ENCODE results near the gene WEE1.
"Not testable (repeated sequence)": the region's sequence is repeated elsewhere in the genome, so short reads cannot be mapped to it uniquely, and the experiment has no call there.

The WEE1 gene

GRCh38 chr11:9600644-9601036 is 27.2 kb downstream of the WEE1 start:
- no peak for DNase-seq

GRCh38 chr11:9601037-9601875 is 27.8 kb downstream of the WEE1 start:
- peak; percentile 20 for DNase-seq

GRCh38 chr11:9601876-9602199 is 28.4 kb downstream of the WEE1 start:
- no peak for DNase-seq

GRCh38 chr11:9603214-9603613 is 29.7 kb downstream of the WEE1 start:
- DNase-seq = not testable (repeated sequence)

- DNase-seq = no peak
These were observed 30.7 kb downstream of the WEE1 start for GRCh38 chr11:9604134-9604533.

GRCh38 chr11:9605742-9606141 is 32.3 kb downstream of the WEE1 start:
- DNase-seq = no peak

- DNase-seq = no peak
These were observed 33.5 kb downstream of the WEE1 start for GRCh38 chr11:9606809-9607510.

GRCh38 chr11:9607511-9607899 is 34.0 kb downstream of the WEE1 start:
- DNase-seq = no peak

GRCh38 chr11:9609002-9609759 is 35.7 kb downstream of the WEE1 start:
- DNase-seq = no peak

- DNase-seq = peak; percentile 69
These were observed 36.4 kb downstream of the WEE1 start for GRCh38 chr11:9609841-9610240.

GRCh38 chr11:9613118-9613829 is 39.8 kb downstream of the WEE1 start:
- DNase-seq = peak; percentile 95

- peak; percentile 92 for DNase-seq
These were observed 40.6 kb downstream of the WEE1 start for GRCh38 chr11:9613830-9614762.

GRCh38 chr11:9615031-9615451 is 41.6 kb downstream of the WEE1 start:
- no peak for DNase-seq

GRCh38 chr11:9616042-9616675 is 42.7 kb downstream of the WEE1 start:
- DNase-seq = no peak

- DNase-seq = no peak
These were observed 43.4 kb downstream of the WEE1 start for GRCh38 chr11:9616858-9617257.

GRCh38 chr11:9617940-9618339 is 44.5 kb downstream of the WEE1 start:
- no peak for DNase-seq

- no peak for DNase-seq
These were observed 45.5 kb downstream of the WEE1 start for GRCh38 chr11:9619004-9619403.

GRCh38 chr11:9619971-9620370 is 46.5 kb downstream of the WEE1 start:
- no peak for DNase-seq

GRCh38 chr11:9622353-9622752 is 48.9 kb downstream of the WEE1 start:
- not testable (repeated sequence) for DNase-seq

GRCh38 chr11:9623053-9623452 is 49.6 kb downstream of the WEE1 start:
- not testable (repeated sequence) for DNase-seq

GRCh38 chr11:9624448-9624847 is 51.0 kb downstream of the WEE1 start:
- no peak for DNase-seq

All from NCI-H69 (cell line).